ENCODE results near the gene ACOT7. TPM values are rescaled to one million over a fixed set of nuclear protein-coding genes. Genes with fewer than 3 reads are reported as not detected.

The ACOT7 gene
- total RNA-seq, 2 experiments from 2014 or later = 5.3 to 5.4 TPM

GRCh38 chr1:6426277-6426971 lies 32.9 kb upstream of the ACOT7 start:
- H3K9me3 ChIP-seq (ENCODE audit: control insufficient read depth in 1 of 2, insufficient read depth in 1 of 2, low read length in 2 of 2) = peaks cover 0 to 9% of the 10 kb centered on the region in 2 experiments
- no peak for TF ChIP-seq CTCF (IDR thresholded peaks at IDR 0.05)
- H3K4me1 Mint-ChIP-seq (ENCODE audit: low read depth) = peaks cover 13% of the 10 kb centered on the region
- no peak overlapping the region for H3K4me3 Mint-ChIP-seq
- peaks cover 35 to 40% of the 10 kb centered on the region in 2 experiments for H3K27me3 ChIP-seq (ENCODE audit: control insufficient read depth in 1 of 2, insufficient read depth in 2 of 2, low read length in 2 of 2)
- intact Hi-C loops (cut with DNase I, micrococcal nuclease) = loop anchor here in 1 of 2 experiments (10.0 kb wide), 1 partner anchor 218 kb away; no protein-coding TSS in a partner anchor
- ChIA-PET POLR2A (no interaction called here), CTCF (interaction anchor here (1.4 kb wide), 1 partner anchor 11 kb away, joined by 9 read pairs; no protein-coding TSS in a partner anchor)
- peaks cover 23% of the 10 kb centered on the region for H3K4me1 ChIP-seq (ENCODE audit: insufficient read depth, low read length)
- H3K36me3 Mint-ChIP-seq (ENCODE audit: low read depth) = no peaks in the 10 kb centered on the region
- H3K27me3 Mint-ChIP-seq = peaks cover 50% of the 10 kb centered on the region
- H3K27ac Mint-ChIP-seq = no peak overlapping the region
- H3K4me3 ChIP-seq (ENCODE audit: low read length) = no peak overlapping the region
- DNase-seq (peak in 1 of 14 experiments; percentile 11), ATAC-seq (ENCODE audit: poor library complexity) (no peak)
- H3K9me3 Mint-ChIP-seq = no peaks in the 10 kb centered on the region
- H3K36me3 ChIP-seq (ENCODE audit: insufficient read depth, low read length) = no peaks in the 10 kb centered on the region
- H3K27ac ChIP-seq (ENCODE audit: low read depth in 1 of 2, low read length in 2 of 2) = no peak overlapping the region

DNA sequence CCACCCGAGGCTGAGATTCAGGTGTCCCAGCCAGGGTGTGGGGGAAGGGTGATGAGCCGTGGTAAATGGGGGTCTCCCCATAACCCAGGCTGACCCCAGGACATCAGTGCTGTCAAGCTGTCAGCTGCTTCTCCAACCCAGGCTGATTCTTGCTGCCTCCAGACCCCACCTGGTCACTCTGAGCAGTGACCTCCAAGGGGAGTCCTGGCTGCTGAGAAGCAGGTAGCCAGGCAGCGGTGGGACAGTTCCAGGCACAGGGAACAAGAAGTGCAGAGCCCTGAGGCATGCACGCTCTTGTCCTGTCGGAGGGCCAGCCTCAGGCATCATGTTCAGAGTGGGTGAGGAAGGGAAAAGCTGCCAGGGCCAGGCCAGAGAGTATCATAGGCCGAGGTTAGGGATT lies 32.1 kb upstream of the ACOT7 start:
- Mint-ChIP-seq H3K27me3 (peaks cover 56% of the 10 kb centered on the region), H3K36me3 (ENCODE audit: low read depth) (no peaks in the 10 kb centered on the region), H3K27ac (no peak overlapping the region), H3K9me3 (no peaks in the 10 kb centered on the region), H3K4me1 (ENCODE audit: low read depth) (peaks cover 13% of the 10 kb centered on the region), H3K4me3 (peak overlapping the region; percentile 11)
- Histone ChIP-seq H3K4me3 (ENCODE audit: low read length) (no peak overlapping the region), H3K9me3 (ENCODE audit: control insufficient read depth in 1 of 2, insufficient read depth in 1 of 2, low read length in 2 of 2) (peaks cover 0 to 13% of the 10 kb centered on the region in 2 experiments), H3K27ac (ENCODE audit: low read depth in 1 of 2, low read length in 2 of 2) (no peak overlapping the region), H3K4me1 (ENCODE audit: insufficient read depth, low read length) (peaks cover 27% of the 10 kb centered on the region), H3K27me3 (ENCODE audit: control insufficient read depth in 1 of 2, insufficient read depth in 2 of 2, low read length in 2 of 2) (peaks cover 40 to 47% of the 10 kb centered on the region in 2 experiments), H3K36me3 (ENCODE audit: insufficient read depth, low read length) (no peaks in the 10 kb centered on the region)
- ChIA-PET CTCF (interaction anchor here (1.3 to 1.4 kb wide), 2 partner anchors 12 to 221 kb away, joined by 3 to 9 read pairs; no protein-coding TSS in a partner anchor), POLR2A (no interaction called here)
- ATAC-seq (ENCODE audit: poor library complexity) (no peak), DNase-seq (no peak)
- no peak for TF ChIP-seq CTCF (IDR thresholded peaks at IDR 0.05)
- intact Hi-C loops (cut with DNase I, micrococcal nuclease) = loop anchor here in 1 of 2 experiments (10.0 kb wide), 1 partner anchor 219 kb away; no protein-coding TSS in a partner anchor

DNA sequence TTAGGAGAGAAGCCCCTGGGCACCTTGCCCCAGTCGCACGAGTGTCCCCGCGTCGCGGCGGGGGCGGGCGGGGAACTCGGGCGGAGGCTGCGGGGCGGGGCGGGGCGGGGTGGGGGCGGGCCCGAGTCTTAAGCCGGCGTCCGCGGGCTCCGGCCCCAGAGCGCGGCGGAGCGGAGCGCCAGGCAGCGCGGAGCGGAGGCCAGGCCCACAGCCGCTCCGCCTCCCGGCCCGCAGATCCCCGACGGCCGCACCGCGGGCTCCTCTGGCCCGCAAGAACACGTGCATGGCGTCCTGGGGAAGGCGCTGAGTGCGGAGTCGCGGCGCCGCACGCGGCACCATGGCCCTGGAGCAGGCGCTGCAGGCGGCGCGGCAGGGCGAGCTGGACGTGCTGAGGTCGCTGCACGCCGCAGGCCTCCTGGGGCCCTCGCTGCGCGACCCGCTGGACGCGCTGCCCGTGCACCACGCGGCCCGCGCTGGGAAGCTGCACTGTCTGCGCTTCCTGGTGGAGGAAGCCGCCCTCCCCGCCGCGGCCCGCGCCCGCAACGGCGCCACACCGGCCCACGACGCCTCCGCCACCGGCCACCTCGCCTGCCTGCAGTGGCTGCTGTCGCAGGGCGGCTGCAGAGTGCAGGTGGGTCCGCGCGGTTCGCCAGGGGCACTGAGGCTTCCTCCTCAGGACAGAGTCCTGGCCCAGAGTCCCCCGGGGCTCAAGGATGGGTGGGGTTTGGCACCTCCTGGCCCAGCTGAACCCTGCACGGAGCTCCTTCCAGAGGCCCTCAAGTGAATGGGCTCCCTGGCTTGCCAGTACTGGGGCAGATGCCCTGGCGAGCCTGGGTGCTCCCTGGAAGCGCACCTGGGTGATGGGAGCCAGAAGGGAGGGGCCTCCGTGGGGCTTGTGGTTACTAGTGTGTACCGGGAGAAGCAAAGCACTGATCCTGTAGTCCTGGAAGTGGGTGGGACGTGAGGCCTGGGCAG lies 31.3 kb upstream of the ACOT7 start, which contains the start of gene ESPN:
TSS of gene ESPN (plus strand) at position 158 of the 975 bp plus-strand sequence. CDS start at position 338, 180 bp downstream.
- H3K27me3 Mint-ChIP-seq = peaks cover 55% of the 10 kb centered on the region
- no peak for TF ChIP-seq CTCF (IDR thresholded peaks at IDR 0.05)
- peaks cover 0 to 21% of the 10 kb centered on the region in 2 experiments for H3K9me3 ChIP-seq (ENCODE audit: control insufficient read depth in 1 of 2, insufficient read depth in 1 of 2, low read length in 2 of 2)
- H3K4me3 Mint-ChIP-seq = peak within 1 kb of the TSS; percentile 67
- no peak within 1 kb of the TSS for H3K27ac ChIP-seq (ENCODE audit: low read depth in 1 of 2, low read length in 2 of 2)
- H3K27me3 ChIP-seq (ENCODE audit: control insufficient read depth in 1 of 2, insufficient read depth in 2 of 2, low read length in 2 of 2) = peaks cover 46 to 55% of the 10 kb centered on the region in 2 experiments
- no peaks in the 10 kb centered on the region for H3K36me3 Mint-ChIP-seq (ENCODE audit: low read depth)
- CTCF ChIA-PET = interaction anchor here (1.3 to 7.1 kb wide), 3 partner anchors 14 to 222 kb away, joined by 3 to 77 read pairs (median 10); no protein-coding TSS in a partner anchor
- DNase-seq (peak in 3 of 14 experiments; percentile 23 to 54 (median 51)), ATAC-seq (ENCODE audit: poor library complexity) (peak; percentile 18)
- intact Hi-C loops (cut with DNase I, micrococcal nuclease) = loop anchor here in 1 of 2 experiments (10.0 kb wide), 1 partner anchor 220 kb away; no protein-coding TSS in a partner anchor
- no peaks in the 10 kb centered on the region for H3K36me3 ChIP-seq (ENCODE audit: insufficient read depth, low read length)
- no peaks in the 10 kb centered on the region for H3K9me3 Mint-ChIP-seq
- no peak within 1 kb of the TSS for H3K27ac Mint-ChIP-seq
- peaks cover 13% of the 10 kb centered on the region for H3K4me1 Mint-ChIP-seq (ENCODE audit: low read depth)
- peak within 1 kb of the TSS; percentile 33 for H3K4me3 ChIP-seq (ENCODE audit: low read length)
- H3K4me1 ChIP-seq (ENCODE audit: insufficient read depth, low read length) = peaks cover 34% of the 10 kb centered on the region
- POLR2A ChIA-PET = interaction anchor here (0.7 to 0.8 kb wide), 2 partner anchors 36 to 197 kb away, joined by 3 read pairs; no protein-coding TSS in a partner anchor

Data from CD4-positive, alpha-beta T cell (primary cell).